ENCODE data around the gene MBLAC1. TPM values are rescaled to one million over a fixed set of nuclear protein-coding genes. Genes with fewer than 3 reads are reported as not detected.

MBLAC1 gene
- total and polyA plus RNA-seq, 8 donors: 1.2 to 2.8 (median 1.7) TPM

DNA sequence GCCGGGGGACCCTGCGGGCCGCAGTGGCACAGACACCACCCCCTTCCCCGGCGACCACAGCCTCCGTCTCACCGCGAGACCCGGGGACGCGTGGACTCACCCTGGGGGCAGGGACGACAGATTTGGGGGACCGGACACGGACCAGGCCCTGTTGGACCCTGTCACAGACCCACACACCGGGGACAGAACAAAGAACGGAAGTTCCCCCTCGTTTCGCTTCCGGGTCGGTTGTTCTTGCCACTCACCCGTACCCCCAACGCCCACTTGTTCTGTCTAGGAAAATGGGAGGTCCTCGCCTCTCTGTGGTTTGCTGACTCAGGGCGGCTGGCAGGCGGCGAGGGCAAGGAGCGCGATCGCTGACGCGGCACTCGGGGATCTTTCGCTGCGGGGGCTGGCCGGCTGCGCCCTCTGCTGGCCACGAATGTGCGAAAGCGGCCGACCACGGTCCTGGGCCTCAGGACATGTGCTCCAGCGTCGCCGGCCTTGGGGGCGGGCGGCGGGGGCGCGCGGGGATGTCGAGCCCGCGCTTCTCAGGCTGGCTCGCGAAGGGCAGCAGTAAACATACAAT lies 45.1 kb upstream of the MBLAC1 start, which contains the start of gene ZNF3:
TSS of gene ZNF3 (minus strand) at position 189 of the 568 bp plus-strand sequence. CDS start 4,366 bp downstream, outside the sequence.
- Histone ChIP-seq H3K27me3 (no peaks in the 10 kb centered on the region), H3K9me3 (no peaks in the 10 kb centered on the region), H3K4me1 (peaks cover 14 to 41% of the 10 kb centered on the region in 2 donors), H3K36me3 (peaks cover 0 to 28% of the 10 kb centered on the region in 2 donors), H3K4me3 (peak within 1 kb of the TSS; percentile 94 to 98), H3K27ac (peak within 1 kb of the TSS; percentile 74 to 88)
- intact Hi-C loops (cut with DNase I): no loop called here
- ATAC-seq (peak; percentile 95), DNase-seq (peak; percentile 97 to 100 (median 98))
- TF ChIP-seq, protein P1, sequence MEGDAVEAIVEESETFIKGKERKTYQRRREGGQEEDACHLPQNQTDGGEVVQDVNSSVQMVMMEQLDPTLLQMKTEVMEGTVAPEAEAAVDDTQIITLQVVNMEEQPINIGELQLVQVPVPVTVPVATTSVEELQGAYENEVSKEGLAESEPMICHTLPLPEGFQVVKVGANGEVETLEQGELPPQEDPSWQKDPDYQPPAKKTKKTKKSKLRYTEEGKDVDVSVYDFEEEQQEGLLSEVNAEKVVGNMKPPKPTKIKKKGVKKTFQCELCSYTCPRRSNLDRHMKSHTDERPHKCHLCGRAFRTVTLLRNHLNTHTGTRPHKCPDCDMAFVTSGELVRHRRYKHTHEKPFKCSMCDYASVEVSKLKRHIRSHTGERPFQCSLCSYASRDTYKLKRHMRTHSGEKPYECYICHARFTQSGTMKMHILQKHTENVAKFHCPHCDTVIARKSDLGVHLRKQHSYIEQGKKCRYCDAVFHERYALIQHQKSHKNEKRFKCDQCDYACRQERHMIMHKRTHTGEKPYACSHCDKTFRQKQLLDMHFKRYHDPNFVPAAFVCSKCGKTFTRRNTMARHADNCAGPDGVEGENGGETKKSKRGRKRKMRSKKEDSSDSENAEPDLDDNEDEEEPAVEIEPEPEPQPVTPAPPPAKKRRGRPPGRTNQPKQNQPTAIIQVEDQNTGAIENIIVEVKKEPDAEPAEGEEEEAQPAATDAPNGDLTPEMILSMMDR (IDR thresholded peaks at IDR 0.05): peak; percentile 85 to 97

DNA sequence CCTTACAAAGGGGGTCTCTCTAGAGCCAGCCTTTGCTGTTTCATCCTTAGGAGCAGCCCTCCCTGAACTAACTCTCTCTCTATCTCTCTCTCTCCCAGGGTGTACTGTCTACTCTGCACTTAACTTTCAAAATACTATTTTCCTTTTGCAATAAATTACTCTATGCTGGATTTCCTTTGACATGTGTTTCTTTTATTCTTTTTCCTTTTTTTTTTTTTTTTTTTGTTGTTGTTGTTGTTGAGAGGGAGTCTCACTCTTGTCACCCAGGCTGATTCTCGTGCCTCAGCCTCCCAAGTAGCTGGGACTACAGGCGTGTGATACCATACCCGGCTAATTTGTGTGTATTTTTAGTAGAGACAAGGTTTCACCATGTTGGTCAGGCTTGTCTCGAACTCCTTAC lies 43.8 kb upstream of the MBLAC1 start:
- TF ChIP-seq, protein P1 (IDR thresholded peaks at IDR 0.05): no peak
- DNase-seq (no peak), ATAC-seq (no peak)
- Histone ChIP-seq H3K27ac (peak overlapping the region in 1 of 2 donors; percentile 88), H3K36me3 (peaks cover 0 to 16% of the 10 kb centered on the region in 2 donors), H3K27me3 (no peaks in the 10 kb centered on the region), H3K9me3 (no peaks in the 10 kb centered on the region), H3K4me1 (peaks cover 14 to 43% of the 10 kb centered on the region in 2 donors), H3K4me3 (no peak overlapping the region)
- intact Hi-C loops (cut with DNase I): no loop called here

DNA sequence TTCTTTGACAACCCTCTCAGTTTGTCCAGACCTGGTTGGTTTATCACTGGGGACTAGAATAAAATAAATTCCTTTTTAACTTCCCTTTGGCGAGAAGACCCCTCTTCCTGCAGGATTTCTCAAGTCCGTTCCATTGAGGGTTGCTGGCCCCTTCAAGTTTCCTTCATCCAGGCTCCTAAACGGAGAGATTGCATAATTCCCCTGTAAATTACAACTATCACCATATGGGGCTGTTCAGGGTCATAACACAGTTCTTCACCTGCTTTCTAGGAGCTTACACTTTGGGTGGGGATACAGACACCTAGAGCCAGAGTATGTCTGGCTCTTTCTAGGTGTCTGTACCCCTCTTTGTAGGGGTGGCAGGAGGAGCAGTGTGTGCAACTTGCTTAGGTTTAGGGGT lies 41.3 kb upstream of the MBLAC1 start:
- H3K4me3 ChIP-seq: no peak overlapping the region
- H3K36me3 ChIP-seq: peaks cover 0 to 3% of the 10 kb centered on the region in 2 donors
- TF ChIP-seq, protein P1 (IDR thresholded peaks at IDR 0.05): no peak
- H3K9me3 ChIP-seq: no peaks in the 10 kb centered on the region
- peaks cover 7 to 44% of the 10 kb centered on the region in 2 donors for H3K4me1 ChIP-seq
- no peak for DNase-seq
- H3K27me3 ChIP-seq: no peaks in the 10 kb centered on the region
- no peak overlapping the region for H3K27ac ChIP-seq
- intact Hi-C loops (cut with DNase I): no loop called here
- ATAC-seq: no peak

DNA sequence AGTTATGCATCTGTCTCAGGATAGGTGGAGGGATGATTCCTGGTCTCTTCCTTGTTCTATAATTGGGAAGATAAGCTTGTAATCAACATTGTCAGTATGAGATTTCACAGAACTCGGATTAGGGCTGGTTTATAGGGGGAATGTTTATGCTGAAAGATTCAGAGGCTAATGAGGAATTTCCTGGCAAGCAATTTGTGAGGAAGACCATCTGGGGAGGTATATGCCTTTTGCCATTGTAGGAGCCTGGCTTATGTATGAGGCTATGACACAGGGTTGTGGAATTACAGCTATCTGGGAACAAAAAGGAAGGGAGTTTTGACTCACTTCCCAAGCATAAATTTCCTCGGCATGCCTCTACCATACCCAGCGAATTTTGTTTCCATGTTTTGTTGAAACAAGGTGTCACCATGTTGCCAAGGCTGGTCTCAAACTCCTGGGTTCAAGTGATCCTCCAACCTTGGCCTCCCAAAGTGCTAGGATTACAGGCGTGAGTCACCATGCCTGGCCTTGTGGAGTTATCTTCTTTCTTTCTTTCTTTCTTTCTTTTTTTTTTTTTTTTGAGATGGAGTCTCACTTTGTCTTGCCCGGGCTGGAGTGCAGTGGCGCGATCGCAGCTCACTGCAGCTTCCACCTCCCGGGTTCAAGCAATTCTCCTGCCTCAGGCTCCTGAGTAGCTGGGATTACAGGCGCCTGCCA lies 39.6 kb upstream of the MBLAC1 start:
- H3K36me3 ChIP-seq: peaks cover 0 to 20% of the 10 kb centered on the region in 2 donors
- H3K27me3 ChIP-seq: no peaks in the 10 kb centered on the region
- no peaks in the 10 kb centered on the region for H3K9me3 ChIP-seq
- intact Hi-C loops (cut with DNase I): no loop called here
- H3K27ac ChIP-seq: no peak overlapping the region
- peaks cover under 1 to 32% of the 10 kb centered on the region in 2 donors for H3K4me1 ChIP-seq
- no peak overlapping the region for H3K4me3 ChIP-seq
- DNase-seq (no peak), ATAC-seq (no peak)
- TF ChIP-seq, protein P1 (IDR thresholded peaks at IDR 0.05): no peak

DNA sequence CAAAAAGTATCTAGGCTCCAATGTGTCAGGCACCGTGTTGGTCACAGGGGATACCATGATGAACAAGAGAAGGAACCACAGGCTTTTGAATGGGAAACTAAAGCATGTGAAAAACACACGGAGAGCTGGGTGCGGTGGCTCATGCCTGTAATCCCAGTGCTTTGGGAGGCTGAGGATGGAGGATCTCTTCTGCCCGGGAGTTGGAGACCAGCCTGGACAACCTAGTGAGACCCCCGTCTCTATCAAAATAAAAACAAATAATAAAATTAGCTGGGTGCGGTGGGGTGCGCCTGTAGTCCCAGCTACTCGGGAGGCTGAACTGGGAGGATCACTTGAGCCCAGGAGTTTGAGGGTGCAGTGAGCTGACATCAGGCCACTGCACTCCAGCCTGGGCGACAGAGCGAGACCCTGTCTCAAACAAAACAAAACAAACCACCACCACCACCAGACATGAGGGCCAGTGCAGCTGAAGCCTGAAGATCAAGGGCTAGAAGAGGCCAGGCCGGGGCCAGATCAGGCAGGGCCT lies 38.6 kb upstream of the MBLAC1 start:
- no peak for DNase-seq
- intact Hi-C loops (cut with DNase I): no loop called here
- peak overlapping the region; percentile 72 to 83 for H3K27ac ChIP-seq
- ATAC-seq: no peak
- no peaks in the 10 kb centered on the region for H3K27me3 ChIP-seq
- H3K4me3 ChIP-seq: peak overlapping the region; percentile 88 to 90
- H3K4me1 ChIP-seq: peaks cover 0 to 27% of the 10 kb centered on the region in 2 donors
- TF ChIP-seq, protein P1 (IDR thresholded peaks at IDR 0.05): no peak
- peaks cover 0 to 30% of the 10 kb centered on the region in 2 donors for H3K36me3 ChIP-seq
- no peaks in the 10 kb centered on the region for H3K9me3 ChIP-seq

Measured in left lung (tissue), 10 donors.